ENCODE data around the gene CABLES1.

The CABLES1 gene

DNA sequence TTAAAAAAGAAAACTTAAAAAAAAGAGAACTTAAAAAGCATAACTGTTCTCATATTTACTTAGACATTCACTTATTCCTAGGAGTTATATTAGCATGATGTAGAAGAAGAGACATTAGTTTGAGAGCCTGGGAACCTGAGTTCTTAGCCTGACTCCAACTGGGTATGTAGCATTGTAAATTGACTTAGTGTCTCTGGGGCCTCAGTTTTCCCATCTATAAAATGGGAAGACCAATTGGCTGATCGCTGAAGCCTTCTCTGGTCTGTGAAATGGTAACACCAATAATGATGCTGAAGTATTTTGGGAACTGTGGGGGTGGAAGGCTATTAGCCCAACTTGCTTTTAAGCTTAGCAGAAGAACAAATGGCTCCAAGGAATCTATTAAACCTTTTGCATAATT lies 55.9 kb downstream of the CABLES1 start:
- DNase-seq (ENCODE audit: low read depth, low spot score) = no peak
- TF ChIP-seq, protein P1, sequence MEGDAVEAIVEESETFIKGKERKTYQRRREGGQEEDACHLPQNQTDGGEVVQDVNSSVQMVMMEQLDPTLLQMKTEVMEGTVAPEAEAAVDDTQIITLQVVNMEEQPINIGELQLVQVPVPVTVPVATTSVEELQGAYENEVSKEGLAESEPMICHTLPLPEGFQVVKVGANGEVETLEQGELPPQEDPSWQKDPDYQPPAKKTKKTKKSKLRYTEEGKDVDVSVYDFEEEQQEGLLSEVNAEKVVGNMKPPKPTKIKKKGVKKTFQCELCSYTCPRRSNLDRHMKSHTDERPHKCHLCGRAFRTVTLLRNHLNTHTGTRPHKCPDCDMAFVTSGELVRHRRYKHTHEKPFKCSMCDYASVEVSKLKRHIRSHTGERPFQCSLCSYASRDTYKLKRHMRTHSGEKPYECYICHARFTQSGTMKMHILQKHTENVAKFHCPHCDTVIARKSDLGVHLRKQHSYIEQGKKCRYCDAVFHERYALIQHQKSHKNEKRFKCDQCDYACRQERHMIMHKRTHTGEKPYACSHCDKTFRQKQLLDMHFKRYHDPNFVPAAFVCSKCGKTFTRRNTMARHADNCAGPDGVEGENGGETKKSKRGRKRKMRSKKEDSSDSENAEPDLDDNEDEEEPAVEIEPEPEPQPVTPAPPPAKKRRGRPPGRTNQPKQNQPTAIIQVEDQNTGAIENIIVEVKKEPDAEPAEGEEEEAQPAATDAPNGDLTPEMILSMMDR (IDR thresholded peaks at IDR 0.05; ENCODE audit: low read depth, low read length) = no peak
- H3K4me3 ChIP-seq (ENCODE audit: low read depth, low read length) = no peak overlapping the region
- in situ Hi-C loops (cut with HindIII; ENCODE audit: low sequenced_read_pairs) = no loop called here

- in situ Hi-C loops (cut with HindIII; ENCODE audit: low sequenced_read_pairs) = no loop called here
- no peak overlapping the region for H3K4me3 ChIP-seq (ENCODE audit: low read depth, low read length)
- no peak for DNase-seq (ENCODE audit: low read depth, low spot score)
- TF ChIP-seq, protein P1 (IDR thresholded peaks at IDR 0.05; ENCODE audit: low read depth, low read length) = no peak
These were observed 58.5 kb downstream of the CABLES1 start for GRCh38 chr18:23193742-23194141.

- peak; percentile 39 for DNase-seq (ENCODE audit: low read depth, low spot score)
- TF ChIP-seq, protein P1 (IDR thresholded peaks at IDR 0.05; ENCODE audit: low read depth, low read length) = no peak
- H3K4me3 ChIP-seq (ENCODE audit: low read depth, low read length) = no peak overlapping the region
- in situ Hi-C loops (cut with HindIII; ENCODE audit: low sequenced_read_pairs) = no loop called here
These were observed 59.1 kb downstream of the CABLES1 start for GRCh38 chr18:23194155-23194996.

- in situ Hi-C loops (cut with HindIII; ENCODE audit: low sequenced_read_pairs) = no loop called here
- DNase-seq (ENCODE audit: low read depth, low spot score) = no peak
- H3K4me3 ChIP-seq (ENCODE audit: low read depth, low read length) = no peak overlapping the region
- TF ChIP-seq, protein P1 (IDR thresholded peaks at IDR 0.05; ENCODE audit: low read depth, low read length) = no peak
These were observed 60.0 kb downstream of the CABLES1 start for GRCh38 chr18:23194997-23195957.

GRCh38 chr18:23196119-23197007 lies 61.1 kb downstream of the CABLES1 start:
- DNase-seq (ENCODE audit: low read depth, low spot score) = no peak
- TF ChIP-seq, protein P1 (IDR thresholded peaks at IDR 0.05; ENCODE audit: low read depth, low read length) = no peak
- in situ Hi-C loops (cut with HindIII; ENCODE audit: low sequenced_read_pairs) = no loop called here
- no peak overlapping the region for H3K4me3 ChIP-seq (ENCODE audit: low read depth, low read length)
